Measurements from ENCODE around the gene KCNMA1.

KCNMA1 gene

GRCh38 chr10:77357185-77357584 lies 280.4 kb downstream of the KCNMA1 start:
- no peak overlapping the region for H3K18ac ChIP-seq (ENCODE audit: low read depth in 1 of 2, low read length in 2 of 2)
- peak overlapping the region; percentile 77 for H3K9ac ChIP-seq (ENCODE audit: low read length)
- H2BK5ac ChIP-seq (ENCODE audit: low read depth, low read length, poor library complexity, severe bottlenecking): no peak overlapping the region
- no peak overlapping the region for H3K23ac ChIP-seq (ENCODE audit: low read length in 2 of 2)
- no peak overlapping the region for H4K8ac ChIP-seq (ENCODE audit: low read length)
- no peak overlapping the region for H3K4me2 ChIP-seq (ENCODE audit: low read length, poor library complexity, severe bottlenecking)
- H2BK12ac ChIP-seq (ENCODE audit: low read length in 2 of 2): peak overlapping the region in 1 of 2 experiments; percentile 32
- peaks cover 10% of the 10 kb centered on the region for H3K4me1 ChIP-seq (ENCODE audit: control insufficient read depth, insufficient read depth, low read depth, low read length)
- no peak overlapping the region for H4K91ac ChIP-seq (ENCODE audit: low read length)
- no peak overlapping the region for H3K4me3 ChIP-seq (ENCODE audit: insufficient read depth in 1 of 2, low read depth in 1 of 2, low read length in 2 of 2)
- H3K14ac ChIP-seq (ENCODE audit: low read length in 2 of 2): no peak overlapping the region
- H3K4ac ChIP-seq (ENCODE audit: low read depth in 1 of 2, low read length in 2 of 2): peak overlapping the region in 1 of 2 experiments; percentile 80
- H3K36me3 ChIP-seq (ENCODE audit: control insufficient read depth in 1 of 2, insufficient read depth in 2 of 2, low read depth in 1 of 2, low read length in 2 of 2): peaks cover 0 to 7% of the 10 kb centered on the region in 2 experiments
- H2BK15ac ChIP-seq (ENCODE audit: low read depth, poor library complexity, severe bottlenecking): no peak overlapping the region
- H3K27me3 ChIP-seq (ENCODE audit: control insufficient read depth in 1 of 2, insufficient read depth in 1 of 2, low read length in 2 of 2): no peaks in the 10 kb centered on the region
- H3K79me1 ChIP-seq (replicated peaks; ENCODE audit: low read length, poor library complexity, severe bottlenecking): peaks cover 15% of the 10 kb centered on the region
- no peak overlapping the region for H2BK120ac ChIP-seq (ENCODE audit: low read depth, low read length)
- H3K27ac ChIP-seq (ENCODE audit: low read length, poor library complexity, severe bottlenecking): peak overlapping the region; percentile 58
- H2AFZ ChIP-seq (ENCODE audit: low read depth, low read length): no peak overlapping the region
- peak overlapping the region; percentile 79 for H2AK5ac ChIP-seq (ENCODE audit: low read length, severe bottlenecking)
- no peak for DNase-seq
- H3K9me3 ChIP-seq (ENCODE audit: control insufficient read depth, low read length): no peaks in the 10 kb centered on the region

- Histone ChIP-seq H2BK12ac (ENCODE audit: low read length in 2 of 2) (no peak overlapping the region), H3K27me3 (ENCODE audit: control insufficient read depth in 1 of 2, insufficient read depth in 1 of 2, low read length in 2 of 2) (no peaks in the 10 kb centered on the region), H2AK5ac (ENCODE audit: low read length, severe bottlenecking) (no peak overlapping the region), H3K79me1 (replicated peaks; ENCODE audit: low read length, poor library complexity, severe bottlenecking) (peaks cover 13% of the 10 kb centered on the region), H3K36me3 (ENCODE audit: control insufficient read depth in 1 of 2, insufficient read depth in 2 of 2, low read depth in 1 of 2, low read length in 2 of 2) (no peaks in the 10 kb centered on the region), H3K4me1 (ENCODE audit: control insufficient read depth, insufficient read depth, low read depth, low read length) (peaks cover 11% of the 10 kb centered on the region), H3K14ac (ENCODE audit: low read length in 2 of 2) (no peak overlapping the region), H4K8ac (ENCODE audit: low read length) (no peak overlapping the region), H2BK120ac (ENCODE audit: low read depth, low read length) (no peak overlapping the region), H3K27ac (ENCODE audit: low read length, poor library complexity, severe bottlenecking) (peak overlapping the region; percentile 33), H3K9ac (ENCODE audit: low read length) (peak overlapping the region; percentile 77), H4K91ac (ENCODE audit: low read length) (no peak overlapping the region), H3K4me2 (ENCODE audit: low read length, poor library complexity, severe bottlenecking) (no peak overlapping the region), H2BK5ac (ENCODE audit: low read depth, low read length, poor library complexity, severe bottlenecking) (no peak overlapping the region), H2AFZ (ENCODE audit: low read depth, low read length) (no peak overlapping the region), H2BK15ac (ENCODE audit: low read depth, poor library complexity, severe bottlenecking) (no peak overlapping the region), H3K4ac (ENCODE audit: low read depth in 1 of 2, low read length in 2 of 2) (no peak overlapping the region), H3K9me3 (ENCODE audit: control insufficient read depth, low read length) (no peaks in the 10 kb centered on the region), H3K18ac (ENCODE audit: low read depth in 1 of 2, low read length in 2 of 2) (no peak overlapping the region), H3K4me3 (ENCODE audit: insufficient read depth in 1 of 2, low read depth in 1 of 2, low read length in 2 of 2) (no peak overlapping the region), H3K23ac (ENCODE audit: low read length in 2 of 2) (no peak overlapping the region)
- WGBS: 2% methylated on average over 4 of the region's 4 CpGs
- peak; percentile 95 for DNase-seq
Measured at GRCh38 chr10:77355844-77356243, 281.8 kb downstream of the KCNMA1 start.

GRCh38 chr10:77351386-77351785 lies 286.2 kb downstream of the KCNMA1 start:
- Histone ChIP-seq H2AFZ (ENCODE audit: low read depth, low read length) (no peak overlapping the region), H2AK5ac (ENCODE audit: low read length, severe bottlenecking) (peak overlapping the region; percentile 79), H3K4me2 (ENCODE audit: low read length, poor library complexity, severe bottlenecking) (no peak overlapping the region), H2BK12ac (ENCODE audit: low read length in 2 of 2) (no peak overlapping the region), H3K9me3 (ENCODE audit: control insufficient read depth, low read length) (no peaks in the 10 kb centered on the region), H2BK15ac (ENCODE audit: low read depth, poor library complexity, severe bottlenecking) (no peak overlapping the region), H3K27me3 (ENCODE audit: control insufficient read depth in 1 of 2, insufficient read depth in 1 of 2, low read length in 2 of 2) (no peaks in the 10 kb centered on the region), H2BK5ac (ENCODE audit: low read depth, low read length, poor library complexity, severe bottlenecking) (no peak overlapping the region), H3K27ac (ENCODE audit: low read length, poor library complexity, severe bottlenecking) (peak overlapping the region; percentile 68), H3K4ac (ENCODE audit: low read depth in 1 of 2, low read length in 2 of 2) (no peak overlapping the region), H2BK120ac (ENCODE audit: low read depth, low read length) (no peak overlapping the region), H3K4me3 (ENCODE audit: insufficient read depth in 1 of 2, low read depth in 1 of 2, low read length in 2 of 2) (peak overlapping the region in 1 of 2 experiments; percentile 7), H3K18ac (ENCODE audit: low read depth in 1 of 2, low read length in 2 of 2) (no peak overlapping the region), H3K14ac (ENCODE audit: low read length in 2 of 2) (no peak overlapping the region), H3K36me3 (ENCODE audit: control insufficient read depth in 1 of 2, insufficient read depth in 2 of 2, low read depth in 1 of 2, low read length in 2 of 2) (no peaks in the 10 kb centered on the region), H3K9ac (ENCODE audit: low read length) (peak overlapping the region; percentile 74), H3K79me1 (replicated peaks; ENCODE audit: low read length, poor library complexity, severe bottlenecking) (peaks cover 10% of the 10 kb centered on the region), H3K4me1 (ENCODE audit: control insufficient read depth, insufficient read depth, low read depth, low read length) (peaks cover 12% of the 10 kb centered on the region), H4K91ac (ENCODE audit: low read length) (no peak overlapping the region), H4K8ac (ENCODE audit: low read length) (no peak overlapping the region), H3K23ac (ENCODE audit: low read length in 2 of 2) (no peak overlapping the region)
- DNase-seq: peak; percentile 77

GRCh38 chr10:77350711-77351119 lies 286.9 kb downstream of the KCNMA1 start:
- Histone ChIP-seq H3K9ac (ENCODE audit: low read length) (peak overlapping the region; percentile 78), H3K27me3 (ENCODE audit: control insufficient read depth in 1 of 2, insufficient read depth in 1 of 2, low read length in 2 of 2) (no peaks in the 10 kb centered on the region), H4K91ac (ENCODE audit: low read length) (no peak overlapping the region), H4K8ac (ENCODE audit: low read length) (no peak overlapping the region), H3K4me3 (ENCODE audit: insufficient read depth in 1 of 2, low read depth in 1 of 2, low read length in 2 of 2) (peak overlapping the region in 1 of 2 experiments; percentile 7), H2BK120ac (ENCODE audit: low read depth, low read length) (no peak overlapping the region), H2AK5ac (ENCODE audit: low read length, severe bottlenecking) (no peak overlapping the region), H3K14ac (ENCODE audit: low read length in 2 of 2) (no peak overlapping the region), H3K79me1 (replicated peaks; ENCODE audit: low read length, poor library complexity, severe bottlenecking) (peaks cover 10% of the 10 kb centered on the region), H3K4me2 (ENCODE audit: low read length, poor library complexity, severe bottlenecking) (no peak overlapping the region), H2BK5ac (ENCODE audit: low read depth, low read length, poor library complexity, severe bottlenecking) (no peak overlapping the region), H3K9me3 (ENCODE audit: control insufficient read depth, low read length) (no peaks in the 10 kb centered on the region), H2BK15ac (ENCODE audit: low read depth, poor library complexity, severe bottlenecking) (no peak overlapping the region), H3K4ac (ENCODE audit: low read depth in 1 of 2, low read length in 2 of 2) (no peak overlapping the region), H2BK12ac (ENCODE audit: low read length in 2 of 2) (peak overlapping the region in 1 of 2 experiments; percentile 24), H3K36me3 (ENCODE audit: control insufficient read depth in 1 of 2, insufficient read depth in 2 of 2, low read depth in 1 of 2, low read length in 2 of 2) (no peaks in the 10 kb centered on the region), H3K23ac (ENCODE audit: low read length in 2 of 2) (no peak overlapping the region), H3K4me1 (ENCODE audit: control insufficient read depth, insufficient read depth, low read depth, low read length) (peaks cover 12% of the 10 kb centered on the region), H3K27ac (ENCODE audit: low read length, poor library complexity, severe bottlenecking) (peak overlapping the region; percentile 76), H3K18ac (ENCODE audit: low read depth in 1 of 2, low read length in 2 of 2) (no peak overlapping the region), H2AFZ (ENCODE audit: low read depth, low read length) (no peak overlapping the region)
- 0% methylated on average over 1 of the region's 1 CpG for WGBS
- peak; percentile 99 for DNase-seq

All from mesenchymal stem cell (in vitro differentiated cells and primary cell).